Astrocyte (in vitro differentiated cells and primary cell): ENCODE measurements around the gene LCLAT1. TPM values are rescaled to one million over a fixed set of nuclear protein-coding genes. Genes with fewer than 3 reads are reported as not detected.

Source experiments
- DNase-seq: peaks from one replicate; pipeline ENCODE4 v3.0.0-alpha.2; 2010; ENCODE audit warnings: low read depth
- FAIRE-seq: peaks from 2 replicates; lab custom pipeline; 2011; peaks lifted over from hg19 to GRCh38; lab: Jason Lieb, UNC
- H2AFZ ChIP-seq: 2 replicates; pipeline ENCODE4 v1.6.0; 2012; ENCODE audit warnings: low read depth, low read length, inconsistent platforms
- H3K27ac ChIP-seq: 2 replicates; pipeline ENCODE4 v1.5.1; 2011; ENCODE audit warnings: low read depth, low read length, inconsistent platforms
- H3K27me3 ChIP-seq: 2 replicates; pipeline ENCODE4 v1.6.0; 2011; ENCODE audit warnings: low read length, inconsistent platforms; ENCODE audit not compliant: insufficient read depth
- H3K36me3 ChIP-seq: 2 replicates; pipeline ENCODE4 v1.5.1; 2011; ENCODE audit warnings: low read length, inconsistent platforms; ENCODE audit not compliant: insufficient read depth
- H3K4me1 ChIP-seq: 2 replicates; pipeline ENCODE4 v1.5.1; 2011; ENCODE audit warnings: low read length, inconsistent platforms; ENCODE audit not compliant: insufficient read depth
- H3K4me2 ChIP-seq: 2 replicates; pipeline ENCODE4 v1.6.0; 2012; ENCODE audit warnings: low read length, inconsistent platforms
- H3K4me3 ChIP-seq: 2 replicates; pipeline ENCODE4 v1.5.1; 2011; ENCODE audit warnings: low read depth, mild to moderate bottlenecking, low read length, inconsistent platforms; ENCODE audit not compliant: insufficient read depth
- H3K79me2 ChIP-seq: 2 replicates; pipeline ENCODE4 v1.6.0; 2012; ENCODE audit warnings: mild to moderate bottlenecking, low read length, inconsistent platforms; ENCODE audit not compliant: insufficient read depth
- H3K9ac ChIP-seq: 2 replicates; pipeline ENCODE4 v1.6.0; 2012; ENCODE audit warnings: mild to moderate bottlenecking, low read length, inconsistent platforms
- H3K9me3 ChIP-seq: 2 replicates; pipeline ENCODE4 v1.5.1; 2012; ENCODE audit warnings: low read depth, mild to moderate bottlenecking, low read length, inconsistent platforms; ENCODE audit not compliant: insufficient read depth
- H4K20me1 ChIP-seq: 2 replicates; pipeline ENCODE4 v1.6.0; 2012; ENCODE audit warnings: low read length, inconsistent platforms; ENCODE audit not compliant: insufficient read depth
- H3K27ac Mint-ChIP-seq: one replicate; pipeline ENCODE4 v1.8.0; 2021; ENCODE audit warnings: mild to moderate bottlenecking, mixed read lengths; ENCODE audit not compliant: unreplicated experiment
- H3K27me3 Mint-ChIP-seq: one replicate; pipeline ENCODE4 v1.8.0; 2021; ENCODE audit warnings: low read depth, mixed read lengths; ENCODE audit not compliant: unreplicated experiment
- H3K36me3 Mint-ChIP-seq: one replicate; pipeline ENCODE4 v1.8.0; 2021; ENCODE audit warnings: low read depth, mixed read lengths; ENCODE audit not compliant: unreplicated experiment
- H3K4me1 Mint-ChIP-seq: one replicate; pipeline ENCODE4 v1.8.0; 2021; ENCODE audit warnings: low read depth, mixed read lengths; ENCODE audit not compliant: unreplicated experiment
- H3K4me3 Mint-ChIP-seq: one replicate; pipeline ENCODE4 v1.8.0; 2021; ENCODE audit warnings: mild to moderate bottlenecking, moderate library complexity, mixed read lengths; ENCODE audit not compliant: unreplicated experiment
- H3K9me3 Mint-ChIP-seq: one replicate; pipeline ENCODE4 v1.8.0; 2021; ENCODE audit warnings: mild to moderate bottlenecking, mixed read lengths; ENCODE audit not compliant: unreplicated experiment
- CTCF ChIP-seq: IDR thresholded peaks from 2 replicates; pipeline ENCODE4 v1.5.1; 2011; ENCODE audit warnings: low read depth, mild to moderate bottlenecking, inconsistent platforms, low read length, moderate library complexity; ENCODE audit not compliant: insufficient read depth
- EZH2 ChIP-seq: IDR thresholded peaks from 2 replicates; pipeline ENCODE4 v1.6.1; 2012; ENCODE audit warnings: mild to moderate bottlenecking, low read length, inconsistent platforms; ENCODE audit not compliant: insufficient read depth
- total RNA-seq: library from RNA; stranded (reverse); gene quantifications from 2 replicates; pipeline ENCODE4 v1.2.1, GENCODE V29; 2021

The LCLAT1 gene
- total RNA-seq, 1 donor from 2014 or later, result 17.5 TPM

GRCh38 chr2:30615926-30616325, 168.9 kb downstream of the LCLAT1 start:
- no peaks in the 10 kb centered on the region for H3K36me3 Mint-ChIP-seq
- Histone ChIP-seq H3K4me3 (no peak overlapping the region), H3K9ac (no peak overlapping the region), H3K4me2 (no peak overlapping the region), H3K27me3 (no peaks in the 10 kb centered on the region), H2AFZ (no peak overlapping the region), H4K20me1 (no peaks in the 10 kb centered on the region), H3K4me1 (no peaks in the 10 kb centered on the region), H3K27ac (no peak overlapping the region), H3K79me2 (no peaks in the 10 kb centered on the region), H3K9me3 (no peaks in the 10 kb centered on the region), H3K36me3 (no peaks in the 10 kb centered on the region)
- DNase-seq (no peak), FAIRE-seq (no peak)
- TF ChIP-seq EZH2 (no peak), CTCF (no peak)
- H3K9me3 Mint-ChIP-seq, result no peaks in the 10 kb centered on the region
- H3K27me3 Mint-ChIP-seq, result no peaks in the 10 kb centered on the region
- H3K4me1 Mint-ChIP-seq, result peaks cover 21% of the 10 kb centered on the region
- H3K4me3 Mint-ChIP-seq, result no peak overlapping the region
- H3K27ac Mint-ChIP-seq, result no peak overlapping the region

DNA sequence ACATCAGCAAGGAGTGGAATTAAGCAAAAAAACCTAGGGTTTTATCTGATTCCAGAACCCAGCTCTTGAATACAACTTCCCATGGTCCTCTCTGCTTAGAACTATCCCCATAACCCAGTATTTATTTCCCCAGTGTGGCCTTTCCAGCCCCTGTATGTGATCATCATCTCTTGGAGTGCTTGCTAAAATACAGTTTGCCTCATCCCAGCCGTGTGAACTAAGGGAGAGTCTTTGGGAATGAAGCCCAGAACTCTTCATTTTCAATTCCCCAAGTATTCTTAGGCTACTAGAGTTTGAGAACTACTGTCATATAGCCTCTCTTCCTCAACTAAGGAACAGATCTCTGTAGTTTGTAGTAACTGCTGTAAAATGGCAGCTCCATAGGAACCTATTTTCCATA, 173.1 kb downstream of the LCLAT1 start:
- no peak overlapping the region for H2AFZ ChIP-seq
- Mint-ChIP-seq H3K36me3 (no peaks in the 10 kb centered on the region), H3K4me3 (no peak overlapping the region), H3K9me3 (no peaks in the 10 kb centered on the region), H3K27ac (no peak overlapping the region), H3K4me1 (peaks cover 8% of the 10 kb centered on the region), H3K27me3 (no peaks in the 10 kb centered on the region)
- H3K4me1 ChIP-seq, result no peaks in the 10 kb centered on the region
- H4K20me1 ChIP-seq, result no peaks in the 10 kb centered on the region
- H3K36me3 ChIP-seq, result no peaks in the 10 kb centered on the region
- TF ChIP-seq EZH2 (no peak), CTCF (no peak)
- DNase-seq (no peak), FAIRE-seq (no peak)
- no peaks in the 10 kb centered on the region for H3K27me3 ChIP-seq
- no peak overlapping the region for H3K27ac ChIP-seq
- no peak overlapping the region for H3K9ac ChIP-seq
- H3K79me2 ChIP-seq, result no peaks in the 10 kb centered on the region
- no peak overlapping the region for H3K4me3 ChIP-seq
- H3K4me2 ChIP-seq, result no peak overlapping the region
- no peaks in the 10 kb centered on the region for H3K9me3 ChIP-seq

DNA sequence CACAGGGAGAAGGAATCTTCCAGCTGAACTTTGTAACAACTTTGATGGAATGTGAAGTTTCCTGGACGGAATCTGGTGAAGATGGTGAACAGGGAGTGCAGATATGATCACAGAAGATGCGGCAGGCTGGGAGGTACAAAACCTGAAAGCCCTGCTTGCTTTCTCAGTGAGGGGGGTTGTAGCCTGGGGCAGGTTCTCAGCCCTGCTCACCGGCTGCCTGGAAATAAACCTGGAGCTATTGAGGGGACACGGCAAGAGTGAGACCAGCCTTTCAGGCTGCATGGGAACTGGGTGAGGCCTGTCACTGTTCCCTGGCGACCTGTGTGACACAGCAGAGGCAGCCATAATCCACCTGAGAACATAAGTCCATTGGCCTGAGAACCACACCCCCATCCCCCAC, 174.8 kb downstream of the LCLAT1 start:
- H3K79me2 ChIP-seq, result no peaks in the 10 kb centered on the region
- no peak overlapping the region for H3K27ac ChIP-seq
- no peaks in the 10 kb centered on the region for H3K4me1 ChIP-seq
- H3K4me3 Mint-ChIP-seq, result no peak overlapping the region
- no peak for DNase-seq
- peaks cover 8% of the 10 kb centered on the region for H3K4me1 Mint-ChIP-seq
- H3K9me3 Mint-ChIP-seq, result no peaks in the 10 kb centered on the region
- no peak for TF ChIP-seq EZH2
- no peak for TF ChIP-seq CTCF
- H3K36me3 Mint-ChIP-seq, result no peaks in the 10 kb centered on the region
- H3K4me2 ChIP-seq, result no peak overlapping the region
- no peak overlapping the region for H3K4me3 ChIP-seq
- H4K20me1 ChIP-seq, result no peaks in the 10 kb centered on the region
- no peaks in the 10 kb centered on the region for H3K27me3 ChIP-seq
- H3K36me3 ChIP-seq, result no peaks in the 10 kb centered on the region
- no peak overlapping the region for H3K27ac Mint-ChIP-seq
- H2AFZ ChIP-seq, result no peak overlapping the region
- FAIRE-seq, result no peak
- H3K9ac ChIP-seq, result no peak overlapping the region
- H3K27me3 Mint-ChIP-seq, result no peaks in the 10 kb centered on the region
- H3K9me3 ChIP-seq, result no peaks in the 10 kb centered on the region
